ENCODE measurements around the gene MYORG.
A peak's percentile ranks its signal among the peaks of the same experiment; 100 is the strongest.

The MYORG gene

DNA sequence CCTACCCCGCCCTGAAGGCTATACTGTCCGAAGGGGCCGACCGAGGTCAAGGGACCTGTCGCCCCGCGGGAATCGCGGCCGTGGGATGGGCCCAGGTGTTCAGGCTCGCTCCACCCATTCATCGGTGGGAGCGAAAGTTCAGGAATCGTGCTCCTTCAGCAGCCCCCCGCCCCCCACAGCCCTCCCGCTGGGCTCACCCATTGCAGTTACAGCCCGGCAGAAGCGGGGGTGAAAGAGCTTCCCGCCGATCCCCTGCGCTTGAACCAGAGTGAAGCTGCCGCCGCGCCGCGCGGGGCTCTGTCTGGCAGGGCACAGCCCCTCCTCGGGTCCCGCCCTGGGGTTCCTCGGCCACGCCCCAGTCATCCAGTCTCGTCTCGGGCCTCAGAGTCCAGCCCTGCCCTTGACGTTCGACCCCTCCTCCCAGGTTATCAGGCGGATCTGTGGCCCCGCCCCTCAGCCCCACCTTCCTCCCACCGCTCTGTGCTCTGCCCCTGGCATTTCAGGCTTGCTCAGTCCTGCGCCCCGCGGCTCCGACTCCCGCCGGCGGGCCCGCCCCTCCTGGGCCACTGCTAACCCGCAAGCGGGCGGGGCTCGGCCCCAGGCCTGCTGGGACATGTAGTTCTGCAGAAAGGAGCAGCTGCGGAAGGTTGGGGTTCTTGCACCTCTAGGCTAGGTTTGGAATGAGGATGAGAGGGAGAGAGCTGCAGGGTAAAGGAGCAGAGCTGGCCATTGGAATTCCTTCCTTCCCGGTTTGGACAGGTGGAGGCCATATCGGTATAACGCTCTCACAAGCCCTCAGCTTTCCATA, at the start of gene MYORG:
Gene MYORG (minus strand): TSS at position 303 of the 808 bp plus-strand sequence. CDS start 3,955 bp downstream, outside the sequence.
- peak; percentile 94 to 95 for DNase-seq

DNA sequence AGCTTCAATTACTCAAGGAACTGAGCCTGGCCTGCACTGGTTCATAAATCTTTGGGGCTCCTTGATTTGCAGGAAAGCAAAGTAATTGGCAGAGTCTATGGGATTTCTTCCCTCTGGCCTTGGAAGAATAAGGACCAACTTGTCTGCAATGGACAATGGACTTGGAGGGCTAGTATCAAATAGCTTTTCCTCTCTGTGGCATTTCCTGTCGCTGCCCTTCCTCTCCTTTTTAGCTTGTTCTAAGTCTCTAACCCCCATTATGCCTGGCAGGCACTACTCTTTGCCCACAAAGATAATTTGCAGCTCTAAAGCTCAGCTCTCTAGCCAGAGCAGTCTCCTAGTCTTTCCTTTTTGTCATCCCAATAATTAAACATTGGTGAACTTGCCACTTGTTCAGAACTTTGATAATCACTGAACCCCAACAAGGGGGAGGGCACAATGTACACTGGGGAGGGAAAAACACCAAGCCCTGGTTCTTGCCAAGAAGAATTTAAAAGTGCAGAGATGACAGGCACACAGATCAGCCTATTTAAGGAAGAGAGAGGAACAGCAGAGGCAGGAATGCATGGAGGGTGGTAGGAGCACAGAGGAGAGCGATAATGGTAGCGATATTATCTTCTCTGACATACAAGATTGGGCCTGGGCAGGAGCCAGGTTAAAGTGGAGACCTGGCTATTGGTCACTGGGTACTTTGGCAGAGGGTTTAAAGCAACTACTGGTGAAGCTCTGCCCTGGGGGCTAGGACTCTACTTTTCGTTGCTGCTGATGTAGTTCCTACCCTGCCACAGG, 43.2 kb upstream of the MYORG start:
- DNase-seq: no peak

GRCh38 chr9:34417734-34418133, 41.0 kb upstream of the MYORG start:
- no peak for DNase-seq

DNA sequence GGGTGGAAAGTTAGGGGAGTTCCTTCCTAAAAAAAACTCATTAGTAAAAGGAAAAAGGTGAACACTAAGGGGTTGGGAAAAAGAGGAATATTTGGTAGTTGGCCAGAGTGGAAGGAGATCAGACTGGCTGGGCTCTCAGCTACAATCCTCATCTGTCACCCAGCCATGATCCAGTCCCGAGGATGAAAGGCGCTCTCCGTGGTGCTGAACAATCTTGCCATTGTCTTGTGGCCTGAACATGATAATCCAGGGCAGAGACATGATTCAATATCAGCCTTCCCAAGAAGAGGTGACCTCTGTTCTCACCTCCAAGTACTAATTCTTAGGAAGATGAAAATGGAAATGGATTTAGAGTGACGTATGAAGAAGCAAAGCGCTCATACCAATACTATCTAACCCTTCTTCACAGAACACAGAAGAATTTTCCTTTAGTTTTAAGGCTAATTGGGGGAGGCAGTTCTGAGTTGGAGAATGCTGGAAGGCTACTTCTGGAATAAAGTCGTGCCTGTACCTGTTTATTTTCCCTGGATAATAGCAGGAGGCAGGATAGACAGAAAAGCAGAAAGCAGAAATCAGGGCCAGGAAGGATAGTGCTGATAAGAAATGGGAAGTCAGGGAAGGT, 36.6 kb upstream of the MYORG start:
- DNase-seq: no peak

GRCh38 chr9:34412336-34412735, 35.6 kb upstream of the MYORG start:
- no peak for DNase-seq

DNA sequence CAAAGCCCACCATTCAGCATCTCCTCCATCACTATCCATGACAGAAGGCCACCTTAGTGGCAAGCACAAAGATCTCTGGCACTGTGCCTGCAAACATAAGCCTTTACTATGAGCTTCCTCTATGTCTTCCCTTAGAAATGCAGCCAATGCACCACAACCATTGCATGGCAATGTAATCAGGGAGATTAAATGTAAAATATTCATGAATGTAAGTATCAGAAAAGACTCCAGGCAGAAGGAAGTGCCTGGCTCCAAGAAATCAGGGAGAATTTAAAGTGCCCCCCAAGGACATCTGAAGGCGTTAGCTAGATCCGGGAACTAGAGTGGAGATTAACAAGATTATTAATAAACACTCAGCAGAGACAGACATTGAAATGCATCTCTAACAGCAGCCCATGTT, 32.5 kb upstream of the MYORG start:
- DNase-seq: no peak

GRCh38 chr9:34408173-34408572, 31.5 kb upstream of the MYORG start:
- DNase-seq: no peak

DNA sequence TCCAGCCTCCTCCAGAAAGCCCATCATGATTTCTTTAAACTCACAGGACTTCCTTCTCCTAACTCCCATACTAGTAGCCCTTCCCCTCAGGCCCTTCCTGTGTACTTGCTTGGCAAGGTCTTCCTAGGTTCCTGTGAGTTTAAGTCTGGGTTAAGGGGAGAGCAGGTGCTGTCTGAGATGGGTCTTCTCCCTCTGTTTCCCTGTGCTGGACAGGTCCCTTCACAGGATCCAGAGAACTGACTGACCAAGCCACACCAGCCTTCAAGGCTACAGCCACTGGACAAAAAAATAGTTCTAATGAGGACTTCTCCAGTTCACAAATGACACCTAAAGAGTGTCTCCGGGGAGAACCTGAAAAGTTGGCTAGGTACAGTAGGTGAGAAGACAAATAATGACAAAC, 29.5 kb upstream of the MYORG start:
- DNase-seq: no peak

- no peak for DNase-seq
Measured at GRCh38 chr9:34405719-34406118, 29.0 kb upstream of the MYORG start.

GRCh38 chr9:34403554-34404380, 27.1 kb upstream of the MYORG start:
- DNase-seq: peak; percentile 31

- no peak for DNase-seq
Measured at GRCh38 chr9:34400686-34401602, 24.2 kb upstream of the MYORG start.

DNA sequence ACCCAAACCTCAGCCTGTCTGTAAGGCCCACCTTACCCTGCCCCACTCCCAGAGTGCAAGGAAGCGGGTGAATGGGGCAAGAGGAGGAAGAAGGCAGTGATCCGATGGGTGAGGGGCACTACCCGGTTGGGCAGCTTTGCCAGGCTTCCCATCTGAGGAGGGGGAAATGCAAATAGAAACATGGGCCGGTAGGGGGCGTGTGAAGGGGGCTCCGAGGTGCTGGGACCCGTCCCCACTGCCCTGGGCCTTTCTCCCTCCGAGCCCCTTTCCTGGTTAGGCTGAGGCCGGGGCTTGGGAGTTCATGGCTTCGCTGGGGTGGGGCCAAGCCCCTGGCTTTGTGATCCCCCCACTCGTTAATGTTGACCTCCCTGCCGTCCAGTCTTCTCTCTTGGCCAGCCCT, 23.6 kb upstream of the MYORG start:
- no peak for DNase-seq

GRCh38 chr9:34399729-34400128, 23.0 kb upstream of the MYORG start:
- no peak for DNase-seq

DNA sequence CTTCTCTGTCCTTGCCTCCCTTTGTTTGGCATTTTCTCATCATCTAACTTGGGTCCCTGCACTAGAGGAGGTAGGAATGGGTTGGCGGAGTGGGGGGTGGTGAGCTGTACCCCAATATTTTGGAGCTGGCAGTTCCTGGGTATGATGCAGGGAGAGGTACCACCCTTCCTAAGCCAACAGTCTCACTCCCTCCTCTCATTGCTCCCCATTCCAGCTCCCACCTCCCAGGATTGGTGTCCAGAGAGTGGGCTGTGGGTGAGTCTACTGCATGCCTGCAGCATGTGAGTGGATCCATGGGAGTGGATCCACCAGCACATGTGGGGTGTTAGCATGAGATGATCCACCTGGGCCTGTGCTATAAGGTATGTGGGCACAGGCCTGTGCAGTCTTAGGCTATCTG, 22.2 kb upstream of the MYORG start:
- no peak for DNase-seq

- no peak for DNase-seq
Measured at GRCh38 chr9:34396276-34397214, 19.8 kb upstream of the MYORG start.

- no peak for DNase-seq
Measured at GRCh38 chr9:34392511-34392910, 15.8 kb upstream of the MYORG start.

- DNase-seq: no peak
Measured at GRCh38 chr9:34387239-34387638, 10.5 kb upstream of the MYORG start.

GRCh38 chr9:34386656-34387055, 10.0 kb upstream of the MYORG start:
- DNase-seq: no peak

- no peak for DNase-seq
Measured at GRCh38 chr9:34385561-34386230, 9.0 kb upstream of the MYORG start.

Measured in stimulated activated CD4-positive, alpha-beta T cell treated with anti-CD3 and anti-CD28 coated beads, Interleukin-4, amount 100 ng/mL, for 4 hours (primary cell).